HG03575 (cell line): ENCODE data around the gene ZMYND15.
"Not testable (repeated sequence)": the region's sequence is repeated elsewhere in the genome, so short reads cannot be mapped to it uniquely, and the experiment has no call there.

Experiments used
- ATAC-seq: cut with Tn5 transposase; IDR thresholded peaks from one replicate; pipeline ENCODE4 v1.9.1; 2021; ENCODE audit not compliant: unreplicated experiment, insufficient number of reproducible peaks, low FRiP score; ENCODE audit errors: extremely low read depth

ZMYND15 gene

DNA sequence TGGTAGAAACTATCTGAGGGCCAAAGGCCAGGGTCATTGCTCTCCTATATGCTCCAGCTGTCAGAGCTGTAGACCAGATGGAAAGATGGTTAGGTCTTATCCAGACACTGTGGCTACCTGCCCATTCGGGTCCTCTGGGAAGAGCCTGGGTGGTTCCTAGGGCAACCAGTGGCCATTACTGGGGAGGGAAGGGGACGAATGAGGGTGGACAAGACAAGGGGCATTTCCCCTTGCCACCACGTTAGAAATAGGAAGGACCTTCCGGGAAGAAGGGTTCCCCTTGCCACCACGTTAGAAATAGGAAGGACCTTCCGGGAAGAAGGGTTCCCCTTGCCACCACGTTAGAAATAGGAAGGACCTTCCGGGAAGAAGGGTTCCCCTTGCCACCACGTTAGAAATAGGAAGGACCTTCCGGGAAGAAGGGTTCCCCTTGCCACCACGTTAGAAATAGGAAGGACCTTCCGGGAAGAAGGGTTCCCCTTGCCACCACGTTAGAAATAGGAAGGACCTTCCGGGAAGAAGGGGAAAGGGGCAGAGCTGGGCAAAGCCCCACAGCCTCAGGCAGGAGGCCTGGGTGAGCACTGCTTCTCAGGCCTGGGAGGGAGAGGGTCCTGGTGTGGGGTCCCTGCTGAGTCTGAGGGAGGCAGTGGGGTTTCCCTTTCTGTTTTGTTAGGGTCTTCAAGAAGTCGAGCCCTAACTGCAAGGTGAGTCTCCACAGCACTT lies 25.1 kb upstream of the ZMYND15 start:
- not testable (repeated sequence) for ATAC-seq

DNA sequence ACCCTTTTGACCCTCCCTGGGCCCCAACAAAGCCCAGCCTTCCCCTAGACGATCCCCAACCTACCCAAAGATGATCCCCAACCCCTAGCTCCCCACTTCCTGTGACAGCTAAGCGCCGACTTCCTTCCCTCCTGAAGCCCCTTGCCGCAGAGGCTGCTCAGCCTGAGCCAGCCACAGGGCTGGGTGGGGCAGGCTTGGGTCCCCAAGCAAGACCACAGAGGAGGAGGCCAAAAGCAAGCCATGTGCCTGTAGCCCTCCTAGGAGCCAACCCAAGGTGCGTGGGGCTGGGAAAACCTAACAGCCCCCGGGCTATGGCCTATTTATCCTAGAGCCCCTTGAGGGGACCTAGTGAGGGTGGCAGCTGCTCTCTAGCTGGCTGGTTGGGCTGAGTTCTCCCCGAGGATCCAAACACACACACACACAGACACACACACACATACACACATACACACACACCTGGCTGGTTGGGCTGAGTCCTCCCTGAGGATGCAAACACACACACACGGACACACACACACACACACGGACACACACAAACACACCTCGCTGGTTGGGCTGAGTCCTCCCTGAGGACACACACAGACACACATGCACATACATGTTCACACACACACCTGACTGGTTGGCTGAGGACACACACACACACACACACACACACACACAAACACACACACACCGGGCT lies 24.4 kb upstream of the ZMYND15 start:
- no peak for ATAC-seq

DNA sequence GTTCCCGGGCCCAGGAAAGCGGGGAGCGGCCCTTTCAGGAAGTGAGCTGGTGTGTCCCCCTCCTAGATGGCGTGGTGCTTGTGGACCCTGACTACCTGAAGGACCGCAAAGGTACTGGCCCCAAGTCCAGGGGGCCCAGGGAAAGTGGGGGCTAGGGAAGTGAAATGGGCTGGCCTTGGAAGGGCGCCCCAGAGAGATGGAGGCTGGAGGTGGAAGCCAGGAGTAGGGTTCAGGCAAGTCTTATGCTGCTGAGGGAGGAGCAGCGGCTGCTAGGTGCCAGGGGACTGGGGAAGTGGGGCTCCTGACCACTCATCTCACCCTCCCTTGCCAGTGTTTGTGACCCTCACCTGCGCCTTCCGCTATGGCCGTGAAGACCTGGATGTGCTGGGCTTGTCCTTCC lies 23.6 kb upstream of the ZMYND15 start:
- no peak for ATAC-seq

DNA sequence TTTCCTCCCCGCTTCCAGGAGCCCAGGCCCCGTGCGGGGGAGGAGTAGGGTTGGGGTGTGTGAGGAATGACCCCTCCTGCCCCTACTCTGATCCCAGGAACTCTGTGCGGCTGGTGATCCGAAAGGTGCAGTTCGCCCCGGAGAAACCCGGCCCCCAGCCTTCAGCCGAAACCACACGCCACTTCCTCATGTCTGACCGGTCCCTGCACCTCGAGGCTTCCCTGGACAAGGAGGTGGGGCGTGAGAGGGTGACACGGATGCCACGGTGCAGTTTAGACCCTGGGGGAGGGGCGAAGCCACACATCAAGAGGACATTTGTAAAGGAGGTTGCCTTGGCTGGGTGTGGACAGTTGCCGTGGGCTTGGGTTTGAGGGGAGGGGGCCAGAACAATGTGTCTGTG lies 21.8 kb upstream of the ZMYND15 start:
- no peak for ATAC-seq

DNA sequence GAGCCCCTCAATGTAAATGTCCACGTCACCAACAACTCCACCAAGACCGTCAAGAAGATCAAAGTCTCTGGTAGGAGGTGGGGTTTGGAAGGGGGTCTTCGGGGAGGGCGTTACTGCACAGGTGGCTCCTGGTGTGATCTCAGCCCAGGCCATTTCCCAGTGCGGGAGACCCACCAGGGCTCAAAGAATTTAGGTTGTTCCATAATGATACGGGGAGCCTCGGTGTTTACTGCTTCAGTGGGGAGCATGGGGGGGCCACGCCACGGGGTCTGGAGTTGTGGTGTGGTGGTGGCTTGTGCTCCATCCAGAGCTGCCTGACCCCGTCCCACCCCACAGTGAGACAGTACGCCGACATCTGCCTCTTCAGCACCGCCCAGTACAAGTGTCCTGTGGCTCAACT lies 21.4 kb upstream of the ZMYND15 start:
- no peak for ATAC-seq

DNA sequence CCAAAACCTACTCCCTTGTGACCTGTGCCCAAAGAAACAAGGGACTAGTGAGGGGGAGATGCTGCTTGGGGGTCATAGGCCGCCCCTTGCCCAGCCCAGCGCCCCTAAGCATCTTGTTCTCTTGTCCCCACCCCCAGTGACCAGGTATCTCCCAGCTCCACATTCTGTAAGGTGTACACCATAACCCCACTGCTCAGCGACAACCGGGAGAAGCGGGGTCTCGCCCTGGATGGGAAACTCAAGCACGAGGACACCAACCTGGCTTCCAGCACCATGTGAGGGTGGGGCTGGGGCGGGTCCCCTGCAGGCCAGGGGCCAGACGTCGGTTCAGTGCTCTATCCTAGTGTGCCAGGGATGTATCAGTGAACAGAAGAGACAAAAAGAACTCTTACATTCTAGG lies 20.5 kb upstream of the ZMYND15 start:
- ATAC-seq = no peak

DNA sequence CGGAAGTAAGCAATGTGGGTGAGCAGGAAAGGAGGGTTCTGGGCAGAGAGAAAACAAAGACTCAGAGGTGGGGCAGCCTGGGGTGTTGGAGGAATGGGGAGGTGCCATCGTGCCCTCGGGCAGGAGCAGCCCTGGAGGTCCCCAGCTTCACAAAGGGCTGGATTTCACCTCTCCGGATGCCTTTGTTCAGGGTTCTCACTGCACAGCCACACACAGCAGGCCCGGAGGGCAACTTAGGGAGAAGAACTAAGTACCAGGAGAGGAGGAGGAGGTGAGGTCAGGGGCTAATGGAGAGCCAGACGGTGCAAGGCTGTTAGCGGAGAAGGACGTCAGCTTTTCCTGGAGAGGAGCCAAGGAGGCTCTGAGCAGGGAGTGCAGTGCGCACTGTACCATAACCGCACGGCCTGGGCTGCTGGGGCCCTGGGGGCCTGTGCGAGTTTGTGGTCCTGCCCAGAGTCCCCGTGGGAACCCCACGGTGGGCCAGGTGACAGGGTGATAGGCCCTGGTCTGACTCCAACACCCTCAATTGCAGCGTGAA lies 19.9 kb upstream of the ZMYND15 start:
- no peak for ATAC-seq

DNA sequence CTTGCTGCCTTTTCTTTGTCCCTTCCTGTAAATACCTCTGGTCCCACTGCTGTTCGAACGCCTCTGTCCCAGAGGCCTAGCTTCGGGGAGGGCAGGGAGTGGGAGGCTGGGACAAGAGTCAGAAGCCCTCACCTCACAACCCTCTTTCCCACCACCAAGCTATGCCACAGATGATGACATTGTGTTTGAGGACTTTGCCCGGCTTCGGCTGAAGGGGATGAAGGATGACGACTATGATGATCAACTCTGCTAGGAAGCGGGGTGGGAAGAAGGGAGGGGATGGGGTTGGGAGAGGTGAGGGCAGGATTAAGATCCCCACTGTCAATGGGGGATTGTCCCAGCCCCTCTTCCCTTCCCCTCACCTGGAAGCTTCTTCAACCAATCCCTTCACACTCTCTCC lies 18.8 kb upstream of the ZMYND15 start:
- no peak for ATAC-seq

DNA sequence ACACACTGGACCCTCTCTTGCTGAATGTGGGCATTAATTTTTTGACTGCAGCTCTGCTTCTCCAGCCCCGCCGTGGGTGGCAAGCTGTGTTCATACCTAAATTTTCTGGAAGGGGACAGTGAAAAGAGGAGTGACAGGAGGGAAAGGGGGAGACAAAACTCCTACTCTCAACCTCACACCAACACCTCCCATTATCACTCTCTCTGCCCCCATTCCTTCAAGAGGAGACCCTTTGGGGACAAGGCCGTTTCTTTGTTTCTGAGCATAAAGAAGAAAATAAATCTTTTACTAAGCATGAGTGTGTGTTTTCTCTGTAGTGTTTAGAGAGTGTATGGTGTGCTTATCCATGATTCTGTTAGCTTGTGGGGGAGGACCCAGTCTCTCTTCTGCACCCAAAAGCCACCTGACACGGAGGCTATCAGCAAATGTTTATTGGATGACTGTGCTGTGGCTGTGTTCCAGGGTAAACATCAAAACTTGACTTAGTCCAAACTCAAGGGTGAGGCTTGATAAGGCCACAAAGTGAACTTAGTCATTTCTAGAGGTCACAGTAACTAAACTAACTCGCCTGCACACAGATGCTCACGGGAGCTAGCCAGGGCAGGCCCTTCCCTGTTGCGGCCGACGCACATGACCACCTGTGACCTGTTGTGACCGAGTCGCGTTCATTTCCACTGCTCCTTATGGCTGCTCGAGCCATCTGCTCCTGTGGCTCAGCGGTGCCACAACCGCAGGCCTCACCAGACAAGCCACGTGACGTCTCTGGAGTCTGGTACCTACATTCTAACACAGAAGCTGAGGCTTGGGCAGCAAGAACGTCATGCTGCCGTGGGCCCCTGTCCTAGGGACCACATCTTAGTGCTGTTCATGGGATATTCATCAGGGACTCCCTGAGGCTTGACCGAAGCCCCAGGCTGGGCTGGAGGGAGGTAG lies 18.2 kb upstream of the ZMYND15 start:
- no peak for ATAC-seq

DNA sequence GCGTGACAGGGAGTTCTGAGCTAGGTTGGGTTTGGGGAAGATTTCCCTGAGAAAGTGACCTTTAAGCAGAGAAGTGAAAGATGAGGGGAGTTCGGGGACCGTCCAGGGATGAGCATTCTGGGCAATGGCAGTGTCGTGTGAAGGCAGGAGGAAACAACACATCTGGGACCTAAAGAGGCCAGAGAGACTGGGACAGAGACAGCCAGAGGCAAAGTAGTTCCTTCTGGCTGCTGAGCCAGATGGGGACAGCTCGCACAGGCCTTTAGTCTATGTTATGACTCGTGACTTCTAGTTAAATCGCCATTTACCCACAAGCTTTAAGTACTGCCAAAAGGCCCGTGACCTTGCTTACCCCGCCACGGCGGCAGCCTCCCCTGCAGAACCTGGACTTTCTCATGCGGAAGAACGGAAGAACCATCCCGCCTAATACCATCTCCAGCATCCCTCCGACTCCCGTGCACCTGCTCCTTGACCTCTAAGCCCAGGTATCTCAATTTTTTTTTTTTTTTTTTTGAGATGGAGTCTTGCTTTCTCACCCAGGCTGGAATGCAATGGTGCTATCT lies 16.9 kb upstream of the ZMYND15 start:
- no peak for ATAC-seq

DNA sequence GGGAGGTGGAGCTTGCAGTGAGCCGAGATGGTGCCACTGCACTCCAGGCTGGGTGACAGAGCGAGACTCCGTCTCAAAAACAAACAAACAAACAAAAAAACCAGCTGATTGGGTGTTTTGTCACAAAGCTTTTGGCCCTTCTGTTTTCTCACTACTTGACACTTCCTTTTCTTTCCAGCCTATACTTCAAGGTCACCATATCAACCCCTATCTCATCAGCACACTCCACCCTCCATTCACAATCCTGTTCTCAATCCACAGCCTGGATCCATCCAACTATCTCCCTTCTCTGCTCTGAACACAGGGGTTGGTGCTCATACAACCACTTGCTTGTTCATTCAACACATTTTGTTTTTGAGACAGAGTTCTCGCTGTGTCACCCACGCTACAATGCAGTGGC lies 15.0 kb upstream of the ZMYND15 start:
- ATAC-seq = no peak

DNA sequence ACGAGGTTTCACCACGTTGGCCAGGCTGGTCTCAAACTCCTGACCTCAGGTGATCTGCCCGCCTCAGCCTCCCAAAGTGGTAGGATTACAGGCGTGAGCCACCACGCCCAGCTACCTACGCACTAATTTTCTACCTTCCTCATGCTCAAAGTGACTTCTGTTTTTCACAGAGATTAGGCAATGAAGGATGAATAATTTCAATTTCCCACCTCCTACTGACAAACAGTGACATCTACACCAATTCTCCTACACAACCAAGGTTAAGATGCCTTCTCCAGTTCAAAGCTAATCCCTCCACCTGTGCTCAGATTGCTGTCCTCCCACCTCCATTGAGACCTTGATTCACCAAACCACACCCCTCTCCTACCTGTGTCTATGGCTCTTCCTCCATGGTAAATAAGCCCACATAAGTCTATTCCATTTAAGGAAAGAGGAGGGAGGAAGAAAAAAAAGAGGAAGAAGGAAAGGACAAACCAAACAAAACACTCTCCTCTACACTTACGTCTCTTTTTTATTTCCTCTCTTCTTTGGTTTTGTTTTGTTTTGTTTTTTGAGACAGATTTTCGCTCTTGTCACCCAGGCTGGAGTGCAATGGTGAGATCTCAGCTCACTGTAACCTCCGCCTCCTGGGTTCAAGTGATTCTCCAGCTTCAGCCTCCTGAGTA lies 13.9 kb upstream of the ZMYND15 start:
- no peak for ATAC-seq

DNA sequence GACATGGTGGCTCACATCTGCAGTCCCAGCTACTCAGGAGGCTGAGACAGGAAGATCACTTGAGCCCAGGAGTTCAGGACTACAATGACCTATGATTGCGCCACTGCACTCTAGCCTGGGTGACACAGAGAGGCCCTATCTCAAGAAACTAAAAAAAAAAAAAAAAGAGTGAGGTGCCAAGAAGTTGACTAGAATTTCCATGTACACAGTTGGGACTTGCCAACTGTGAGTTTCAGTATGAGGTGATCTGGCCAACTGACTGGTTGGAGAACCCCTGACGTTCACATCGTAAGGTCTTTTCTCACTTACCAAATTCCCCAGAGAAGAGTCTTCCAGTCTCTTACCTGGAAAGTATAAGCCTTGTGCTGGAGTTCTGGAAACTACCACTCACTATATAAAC lies 11.5 kb upstream of the ZMYND15 start:
- no peak for ATAC-seq

DNA sequence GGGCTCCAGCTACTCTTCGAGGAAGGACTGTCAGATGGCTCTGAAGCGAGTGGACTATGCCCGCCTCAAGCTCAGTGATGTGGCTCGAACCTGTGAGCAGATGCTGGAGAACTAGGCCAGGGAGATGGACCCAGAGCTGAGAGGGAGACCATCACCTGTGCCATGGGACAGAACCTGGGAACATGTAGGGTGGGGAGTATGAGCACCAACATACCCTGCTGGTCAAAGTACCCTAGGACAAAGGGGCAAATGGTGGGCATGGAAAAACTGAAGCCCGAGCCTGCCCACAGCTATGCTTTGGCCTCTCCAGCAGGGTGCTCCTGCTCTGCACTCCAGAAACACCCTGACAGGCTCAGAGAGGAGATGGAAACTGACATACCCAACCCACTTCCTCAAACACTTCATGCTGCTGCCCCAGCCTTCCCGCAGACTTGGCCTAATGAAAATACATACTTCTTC lies 6.5 kb upstream of the ZMYND15 start:
- no peak for ATAC-seq

DNA sequence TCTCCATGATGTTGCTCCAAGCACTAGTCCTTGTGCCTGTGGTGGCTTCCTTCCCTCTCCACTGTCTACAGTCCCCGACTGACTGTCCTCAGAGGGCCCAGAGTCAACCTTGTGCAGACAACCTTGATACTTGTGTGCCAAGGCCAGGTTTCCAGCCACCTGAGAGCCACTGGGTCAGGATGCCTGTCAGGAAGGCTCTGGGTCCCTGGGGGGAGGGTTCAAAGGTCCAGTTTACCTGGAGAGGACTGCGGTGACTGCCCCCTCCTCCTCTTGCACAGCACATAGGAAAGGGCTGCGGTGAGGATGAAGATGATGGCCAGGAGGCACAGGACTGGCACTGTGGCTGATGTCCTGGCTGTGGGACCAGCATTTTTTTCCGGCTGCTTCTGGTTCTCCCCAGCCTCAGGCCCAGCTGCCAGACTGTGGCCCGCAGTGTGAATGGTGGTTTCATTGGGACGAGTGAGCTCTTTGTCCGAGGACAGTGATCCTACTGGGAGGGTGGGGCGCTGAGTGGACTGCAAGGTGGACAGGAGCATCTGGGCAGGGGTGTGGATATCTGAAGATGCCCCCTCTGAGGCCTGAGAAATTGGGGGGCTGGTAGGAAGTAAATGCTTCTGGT lies 4.7 kb upstream of the ZMYND15 start:
- ATAC-seq = no peak

DNA sequence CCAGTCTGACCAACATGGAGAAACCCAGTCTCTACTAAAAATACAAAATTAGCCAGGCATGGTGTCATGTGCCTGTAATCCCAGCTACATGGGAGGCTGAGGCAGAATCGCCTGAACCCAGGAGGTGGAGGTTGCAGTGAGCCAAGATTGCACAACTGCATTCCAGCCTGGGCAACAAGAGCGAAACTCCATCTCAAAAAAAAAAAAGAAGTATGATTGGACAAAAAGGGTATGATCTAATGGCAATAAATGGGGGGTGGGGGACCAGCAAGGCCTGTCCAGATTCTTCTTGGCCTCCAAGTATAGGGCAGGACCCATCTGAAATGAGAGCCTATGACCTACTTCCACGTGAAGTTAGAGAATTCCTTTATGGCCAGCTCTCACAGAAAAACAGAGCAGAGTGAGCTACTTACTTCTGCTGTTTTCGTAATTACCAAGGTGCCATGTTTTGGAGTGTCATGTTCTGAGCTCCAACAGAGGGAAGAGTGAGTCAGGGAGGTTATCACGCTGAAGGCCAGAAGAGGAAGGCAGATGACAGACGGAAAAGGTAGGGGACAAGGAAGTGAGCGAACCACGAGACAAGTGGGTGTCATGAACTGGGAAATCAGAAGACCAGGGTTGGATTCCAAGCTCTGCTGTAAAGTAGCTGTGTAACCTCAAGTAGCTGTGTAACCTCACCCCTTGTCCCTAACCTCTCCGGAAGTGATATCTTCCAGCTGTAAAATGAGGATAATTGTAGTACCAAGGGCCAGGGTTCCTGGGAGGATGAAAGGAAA lies 3.6 kb upstream of the ZMYND15 start:
- no peak for ATAC-seq
